ENCODE measurements around the gene EGFR.
A peak's percentile ranks its signal among the peaks of the same experiment; 100 is the strongest.

The EGFR gene

GRCh38 chr7:55085511-55086412 is 66.9 kb downstream of the EGFR start:
- TF ChIP-seq CTCF (IDR thresholded peaks at IDR 0.05; ENCODE audit: low read depth, low read length, missing control alignments): no peak
- Histone ChIP-seq H3K27ac (peak overlapping the region; percentile 99), H3K27me3 (replicated peaks) (no peaks in the 10 kb centered on the region), H3K36me3 (replicated peaks) (no peaks in the 10 kb centered on the region), H3K4me3 (ENCODE audit: low read depth, low read length) (no peak overlapping the region)
- in situ Hi-C loops (cut with HindIII; ENCODE audit: low pct_ligation_motif_present, low sequenced_read_pairs): no loop called here
- DNase-seq: no peak

- peak; percentile 14 for TF ChIP-seq CTCF (IDR thresholded peaks at IDR 0.05; ENCODE audit: low read depth, low read length, missing control alignments)
- peak; percentile 84 for DNase-seq
- in situ Hi-C loops (cut with HindIII; ENCODE audit: low pct_ligation_motif_present, low sequenced_read_pairs): no loop called here
- no peaks in the 10 kb centered on the region for H3K27me3 ChIP-seq (replicated peaks)
- peak overlapping the region; percentile 99 for H3K27ac ChIP-seq
- H3K36me3 ChIP-seq (replicated peaks): no peaks in the 10 kb centered on the region
- H3K4me3 ChIP-seq (ENCODE audit: low read depth, low read length): peak overlapping the region; percentile 47
These were observed 67.8 kb downstream of the EGFR start for GRCh38 chr7:55086413-55087201.

GRCh38 chr7:55087521-55087961 is 68.7 kb downstream of the EGFR start:
- H3K4me3 ChIP-seq (ENCODE audit: low read depth, low read length): no peak overlapping the region
- TF ChIP-seq CTCF (IDR thresholded peaks at IDR 0.05; ENCODE audit: low read depth, low read length, missing control alignments): no peak
- DNase-seq: no peak
- no peaks in the 10 kb centered on the region for H3K36me3 ChIP-seq (replicated peaks)
- H3K27me3 ChIP-seq (replicated peaks): no peaks in the 10 kb centered on the region
- peak overlapping the region; percentile 99 for H3K27ac ChIP-seq
- in situ Hi-C loops (cut with HindIII; ENCODE audit: low pct_ligation_motif_present, low sequenced_read_pairs): no loop called here

GRCh38 chr7:55088107-55088506 is 69.3 kb downstream of the EGFR start:
- no peak for DNase-seq
- H3K27me3 ChIP-seq (replicated peaks): no peaks in the 10 kb centered on the region
- no peak overlapping the region for H3K4me3 ChIP-seq (ENCODE audit: low read depth, low read length)
- H3K36me3 ChIP-seq (replicated peaks): no peaks in the 10 kb centered on the region
- H3K27ac ChIP-seq: no peak overlapping the region
- in situ Hi-C loops (cut with HindIII; ENCODE audit: low pct_ligation_motif_present, low sequenced_read_pairs): no loop called here
- no peak for TF ChIP-seq CTCF (IDR thresholded peaks at IDR 0.05; ENCODE audit: low read depth, low read length, missing control alignments)

- TF ChIP-seq CTCF (IDR thresholded peaks at IDR 0.05; ENCODE audit: low read depth, low read length, missing control alignments): no peak
- no peak overlapping the region for H3K4me3 ChIP-seq (ENCODE audit: low read depth, low read length)
- in situ Hi-C loops (cut with HindIII; ENCODE audit: low pct_ligation_motif_present, low sequenced_read_pairs): no loop called here
- H3K27ac ChIP-seq: no peak overlapping the region
- H3K36me3 ChIP-seq (replicated peaks): no peaks in the 10 kb centered on the region
- H3K27me3 ChIP-seq (replicated peaks): no peaks in the 10 kb centered on the region
- DNase-seq: no peak
These were observed 69.8 kb downstream of the EGFR start for GRCh38 chr7:55088620-55089019.

Data from brain microvascular endothelial cell (primary cell).